Motor neuron (in vitro differentiated cells): Measurements from ENCODE around the gene CAMTA1. TPM values are rescaled to one million over a fixed set of nuclear protein-coding genes. Genes with fewer than 3 reads are reported as not detected.
A peak's percentile ranks its signal among the peaks of the same experiment; 100 is the strongest.

Experiments
- ATAC-seq, 8 experiments: fragments of 200-7000 bp; cut with Tn5 transposase; replicated peaks in 6 of 8; 2 replicates each; pipeline ENCODE4 v1.8.0; 2021; ENCODE audit warnings: mild to moderate bottlenecking in 8 of 8, moderate library complexity in 8 of 8
- H3K27ac ChIP-seq, 2 donors: fragments of 250-450 bp; sonication (Bioruptor Pico); 2 replicates each; pipeline ENCODE4 v1.9.0; 2021; ENCODE audit warnings: antibody characterized with exemption in 2 of 2, mild to moderate bottlenecking in 2 of 2, moderate library complexity in 1 of 2
- H3K4me1 ChIP-seq, 2 donors: fragments of 250-450 bp; sonication (Bioruptor Pico); replicated peaks in 1 of 2; 2 replicates each; pipeline ENCODE4 v1.6.1; 2021; ENCODE audit warnings: antibody characterized with exemption in 2 of 2, mild to moderate bottlenecking in 2 of 2, moderate library complexity in 1 of 2
- H3K4me3 ChIP-seq, 5 donors: fragments of 250-450 bp; sonication (Bioruptor Pico); 2 replicates each; pipeline ENCODE4 v1.9.0; 2021; ENCODE audit warnings: antibody characterized with exemption in 5 of 5, mild to moderate bottlenecking in 5 of 5, moderate library complexity in 4 of 5
- whole genome bisulfite sequencing, 10 experiments: fragments of 450-650 bp; shearing (Covaris generic); methylation state at CpG; one replicate each; pipeline ENCODE4 v1.0.0; 2022; 5-methylcytosine and 5-hydroxymethylcytosine counted together
- in situ Hi-C, 9 experiments: fragments of 400-800 bp; cut with MboI; loops; one replicate each; pipeline ENCODE4 v1.15.0; 2021; ENCODE audit warnings: low sequenced_read_pairs in 9 of 9, low pct_unique_long_range_greater_than_20kb in 2 of 9; ENCODE audit not compliant: unreplicated experiment in 9 of 9
- total RNA-seq, 8 experiments: library from RNA; unstranded; fragments of 300-600 nt; gene quantifications; 2 replicates each; pipeline versions ENCODE4 v1.2.3 to v1.2.4, GENCODE V29; 2022

CAMTA1 gene
- total RNA-seq, 8 experiments from 2014 or later: 38.5 to 145 (median 77.6) TPM

DNA sequence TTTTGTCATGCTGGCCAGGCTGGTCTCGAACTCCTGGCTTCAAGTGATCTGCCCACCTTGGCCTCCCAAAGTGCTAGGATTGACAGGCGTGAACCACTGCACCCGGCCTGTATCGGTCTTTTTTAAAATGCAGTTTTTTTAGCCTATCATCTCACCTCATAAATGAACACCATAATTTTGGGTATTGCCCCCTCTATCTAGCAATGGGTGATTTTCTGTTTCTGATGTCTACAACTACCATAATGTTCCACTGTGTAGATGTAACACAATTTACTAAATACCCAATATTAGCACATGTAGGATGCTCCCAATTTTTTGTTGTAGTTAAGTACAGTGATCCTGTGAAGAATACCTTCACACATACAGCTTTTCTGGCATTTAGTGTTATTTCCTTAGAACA lies 2.0 kb upstream of the CAMTA1 start:
- Histone ChIP-seq H3K4me3 (no peak overlapping the region), H3K27ac (no peak overlapping the region), H3K4me1 (peaks cover 7 to 16% of the 10 kb centered on the region in 2 donors)
- 70 to 100% (median 92%) methylated on average over 1 to 4 of the region's 4 CpGs; no CpG with 5 or more reads in 3 of the 10 experiments for WGBS, 10 experiments
- ATAC-seq: no peak
- in situ Hi-C loops: loop anchor here in 2 of 9 experiments (25.0 kb wide), 2 partner anchors 279 to 854 kb away; no protein-coding TSS in a partner anchor

- H3K4me1 ChIP-seq: peaks cover 7 to 16% of the 10 kb centered on the region in 2 donors
- ATAC-seq: peak in 2 of 8 experiments; percentile 0 to 1
- peak overlapping the region; percentile 89 to 90 for H3K27ac ChIP-seq
- in situ Hi-C loops: loop anchor here in 2 of 9 experiments (25.0 kb wide), 2 partner anchors 278 to 853 kb away; no protein-coding TSS in a partner anchor
- WGBS, 10 experiments: 0 to 5% (median 0%) methylated on average over 1 to 34 of the region's 40 CpGs
- peak overlapping the region; percentile 65 to 97 (median 82) for H3K4me3 ChIP-seq
These were observed 1.2 kb upstream of the CAMTA1 start for GRCh38 chr1:6783936-6784559.

DNA sequence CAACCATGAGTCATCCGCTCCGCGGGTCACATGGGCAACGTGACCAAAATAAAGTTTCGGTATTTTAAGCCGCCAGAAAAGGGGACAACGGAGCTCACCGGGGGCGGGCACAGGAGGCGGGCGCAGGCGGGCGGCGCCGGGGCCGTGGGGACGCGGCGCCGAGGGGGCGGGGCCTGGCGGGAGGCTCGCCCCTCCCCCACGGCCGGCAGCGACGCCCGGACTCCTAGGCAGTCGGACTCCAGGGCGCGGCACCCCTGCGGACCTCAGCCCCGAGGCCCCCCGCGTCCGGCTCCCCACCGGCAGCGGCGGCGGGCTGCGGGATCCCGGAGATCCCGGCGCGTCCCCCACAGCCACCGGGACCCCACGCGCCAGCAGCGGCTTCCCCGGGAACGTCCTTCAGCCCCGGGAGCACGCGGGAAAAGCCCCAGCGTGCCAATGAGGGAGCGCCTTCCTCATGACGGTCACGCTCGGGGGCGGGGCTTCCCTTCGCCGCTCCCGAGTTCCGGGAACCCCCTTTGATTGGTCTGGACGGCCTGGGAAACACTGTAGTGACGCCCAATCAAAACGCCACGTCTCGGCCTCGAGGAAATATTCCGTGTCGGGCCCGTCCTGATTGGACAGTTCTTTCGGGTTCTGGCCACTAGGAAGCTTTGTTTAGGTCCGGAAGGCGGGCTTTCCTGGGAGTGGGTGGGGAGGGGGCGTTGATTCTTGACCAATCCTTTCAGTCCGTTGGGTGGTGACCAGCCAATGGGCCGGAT lies 515 bp upstream of the CAMTA1 start:
- WGBS, 10 experiments: 0 to 3% methylated on average over 11 to 14 of the region's 79 CpGs; no CpG with 5 or more reads in 8 of the 10 experiments

GRCh38 chr1:6785728-6786505 lies 663 bp downstream of the CAMTA1 start:
- in situ Hi-C loops: loop anchor here in 2 of 9 experiments (25.0 kb wide), 2 partner anchors 276 to 851 kb away; no protein-coding TSS in a partner anchor

More for the DNA sequence above, 515 bp upstream of the CAMTA1 start:
- ATAC-seq: peak; percentile 80 to 88 (median 86)
- peaks cover 7 to 16% of the 10 kb centered on the region in 2 donors for H3K4me1 ChIP-seq
- H3K4me3 ChIP-seq: peak overlapping the region; percentile 65 to 97 (median 82)
- peak overlapping the region; percentile 89 to 90 for H3K27ac ChIP-seq
- in situ Hi-C loops: loop anchor here in 2 of 9 experiments (25.0 kb wide), 2 partner anchors 278 to 853 kb away; no protein-coding TSS in a partner anchor

DNA sequence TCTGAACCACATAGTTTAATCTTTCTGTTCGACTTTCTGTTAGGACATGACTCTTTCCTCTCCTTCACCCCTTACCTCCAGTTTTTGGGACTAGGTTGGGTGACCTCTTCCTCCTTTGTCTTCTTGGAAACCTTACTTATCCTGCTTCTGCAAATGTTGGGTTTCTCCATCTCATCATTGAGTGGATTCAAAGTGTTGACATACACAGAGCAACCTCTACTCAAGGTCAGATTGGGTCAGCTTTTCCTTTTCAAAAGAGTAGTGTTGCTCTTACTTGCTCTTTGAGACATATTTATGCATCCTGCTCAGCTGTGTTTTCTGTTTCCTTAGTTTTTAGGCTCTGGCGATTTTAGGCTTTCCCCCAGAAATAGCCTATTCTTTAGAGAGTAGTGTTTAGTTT lies 3.7 kb downstream of the CAMTA1 start:
- Histone ChIP-seq H3K4me1 (peaks cover 7 to 14% of the 10 kb centered on the region in 2 donors), H3K27ac (no peak overlapping the region), H3K4me3 (no peak overlapping the region)
- WGBS, 10 experiments: 40 to 100% (median 88%) methylated on average over 1 to 2 of the region's 2 CpGs; no CpG with 5 or more reads in 1 of the 10 experiments
- no peak for ATAC-seq
- in situ Hi-C loops: loop anchor here in 2 of 9 experiments (25.0 kb wide), 2 partner anchors 273 to 848 kb away; no protein-coding TSS in a partner anchor

More at GRCh38 chr1:6785728-6786505, 663 bp downstream of the CAMTA1 start:
- H3K27ac ChIP-seq: peak overlapping the region; percentile 25 to 78
- peak overlapping the region; percentile 61 to 95 (median 88) for H3K4me3 ChIP-seq
- WGBS, 10 experiments: 0 to 3% (median 0%) methylated on average over 1 to 11 of the region's 78 CpGs; no CpG with 5 or more reads in 5 of the 10 experiments
- peaks cover 7 to 16% of the 10 kb centered on the region in 2 donors for H3K4me1 ChIP-seq
- peak in 7 of 8 experiments; percentile 0 to 25 (median 2) for ATAC-seq

- Histone ChIP-seq H3K4me3 (no peak overlapping the region), H3K4me1 (peaks cover 7 to 14% of the 10 kb centered on the region in 2 donors), H3K27ac (no peak overlapping the region)
- no peak for ATAC-seq
- WGBS, 10 experiments: 56 to 100% (median 96%) methylated on average over 1 to 2 of the region's 2 CpGs; no CpG with 5 or more reads in 5 of the 10 experiments
- in situ Hi-C loops: loop anchor here in 2 of 9 experiments (25.0 kb wide), 2 partner anchors 272 to 847 kb away; no protein-coding TSS in a partner anchor
These were observed 4.9 kb downstream of the CAMTA1 start for GRCh38 chr1:6790146-6790545.

DNA sequence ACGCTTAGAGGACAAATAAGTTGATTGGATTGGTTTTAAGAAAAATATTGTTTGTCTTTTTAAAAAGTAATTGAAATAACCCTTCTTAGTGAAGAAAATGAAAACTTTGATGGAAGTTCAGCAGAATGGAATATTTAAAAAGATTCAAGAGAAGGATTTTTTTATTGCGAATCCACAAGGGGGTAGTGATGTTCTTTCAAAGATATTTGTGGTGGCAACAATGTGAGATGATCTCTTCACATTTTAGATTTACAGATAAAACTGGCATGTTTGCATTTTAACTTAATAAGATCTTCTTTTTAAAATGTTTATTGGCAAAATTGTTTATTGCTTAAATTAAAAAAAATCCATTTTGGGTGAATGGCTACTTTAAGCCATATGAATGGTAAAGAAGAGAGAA lies 8.9 kb downstream of the CAMTA1 start:
- in situ Hi-C loops: loop anchor here in 2 of 9 experiments (25.0 kb wide), 2 partner anchors 268 to 843 kb away; no protein-coding TSS in a partner anchor
- H3K4me1 ChIP-seq: peaks cover 0 to 5% of the 10 kb centered on the region in 2 donors
- H3K27ac ChIP-seq: no peak overlapping the region
- H3K4me3 ChIP-seq: no peak overlapping the region
- WGBS, 10 experiments: 56 to 100% (median 91%) methylated on average over 1 to 2 of the region's 2 CpGs
- ATAC-seq: peak in 1 of 8 experiments; percentile 25

DNA sequence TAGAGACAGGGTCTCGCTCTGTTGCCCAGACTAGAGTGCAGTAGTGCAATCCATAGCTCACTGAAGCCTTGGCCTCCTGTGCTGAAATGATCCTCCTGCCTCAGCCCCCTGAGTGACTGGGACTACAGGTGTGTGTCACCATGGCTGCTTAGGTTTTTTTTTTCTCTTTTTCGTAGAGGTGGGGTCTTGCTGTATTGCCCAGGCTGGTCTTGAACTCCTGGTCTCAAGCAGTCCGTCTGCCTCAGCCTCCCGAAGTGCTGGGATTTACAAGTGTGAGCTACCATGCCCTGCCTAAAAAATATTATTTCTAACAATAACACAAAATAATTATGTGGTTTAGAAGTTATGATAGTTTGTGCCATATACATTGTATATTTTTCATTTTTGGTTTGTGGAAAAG lies 9.9 kb downstream of the CAMTA1 start:
- 80 to 100% (median 95%) methylated on average over 1 to 4 of the region's 4 CpGs; no CpG with 5 or more reads in 3 of the 10 experiments for WGBS, 10 experiments
- H3K27ac ChIP-seq: no peak overlapping the region
- no peak for ATAC-seq
- no peak overlapping the region for H3K4me3 ChIP-seq
- peaks cover 0 to 5% of the 10 kb centered on the region in 2 donors for H3K4me1 ChIP-seq
- in situ Hi-C loops: loop anchor here in 2 of 9 experiments (25.0 kb wide), 2 partner anchors 267 to 842 kb away; no protein-coding TSS in a partner anchor

DNA sequence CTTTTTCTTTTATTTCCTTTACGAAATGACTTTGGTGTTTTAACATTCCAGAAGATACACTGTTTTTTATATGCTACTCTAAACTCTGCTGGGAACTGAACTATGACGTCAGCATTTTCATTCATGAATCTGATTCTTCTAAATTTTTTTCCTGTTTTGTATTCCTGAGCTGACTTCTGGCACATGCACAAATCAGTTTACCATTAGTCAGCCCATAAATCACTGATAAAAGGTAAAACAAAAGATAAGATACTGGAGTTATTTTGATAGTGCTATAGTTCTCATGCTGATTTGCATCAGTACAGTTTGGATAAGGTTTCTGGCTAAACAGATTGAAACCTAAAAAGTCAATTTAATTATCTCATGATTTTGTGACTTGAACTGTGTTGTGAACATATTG lies 10.4 kb downstream of the CAMTA1 start:
- Histone ChIP-seq H3K4me1 (peaks cover 0 to 5% of the 10 kb centered on the region in 2 donors), H3K27ac (no peak overlapping the region), H3K4me3 (no peak overlapping the region)
- in situ Hi-C loops: loop anchor here in 2 of 9 experiments (25.0 kb wide), 2 partner anchors 267 to 842 kb away; no protein-coding TSS in a partner anchor
- WGBS, 10 experiments: 6 to 100% (median 67%) methylated on average over 1 to 2 of the region's 2 CpGs
- ATAC-seq: peak in 2 of 8 experiments; percentile 18 to 52

- 74 to 100% (median 88%) methylated on average over 3 to 9 of the region's 9 CpGs; no CpG with 5 or more reads in 2 of the 10 experiments for WGBS, 10 experiments
- in situ Hi-C loops: loop anchor here in 2 of 9 experiments (25.0 kb wide), 2 partner anchors 266 to 841 kb away; no protein-coding TSS in a partner anchor
These were observed 10.8 kb downstream of the CAMTA1 start for GRCh38 chr1:6796095-6796494.

GRCh38 chr1:6799499-6799898 lies 14.2 kb downstream of the CAMTA1 start:
- Histone ChIP-seq H3K4me3 (no peak overlapping the region), H3K4me1 (peaks cover 0 to 6% of the 10 kb centered on the region in 2 donors), H3K27ac (no peak overlapping the region)
- in situ Hi-C loops: loop anchor here in 2 of 9 experiments (25.0 kb wide), 2 partner anchors 263 to 838 kb away; no protein-coding TSS in a partner anchor
- no peak for ATAC-seq
- 88 to 100% (median 98%) methylated on average over 2 to 4 of the region's 4 CpGs; no CpG with 5 or more reads in 2 of the 10 experiments for WGBS, 10 experiments

More at GRCh38 chr1:6796095-6796494, 10.8 kb downstream of the CAMTA1 start:
- no peak overlapping the region for H3K4me3 ChIP-seq
- no peak overlapping the region for H3K27ac ChIP-seq
- peaks cover 0 to 8% of the 10 kb centered on the region in 2 donors for H3K4me1 ChIP-seq
- ATAC-seq: no peak
